ENCODE data around the gene GRID1.

GRCh38 chr10:86376403-86376802 lies 9.8 kb upstream of the GRID1 start:
- no peak for TF ChIP-seq EZH2 (IDR thresholded peaks at IDR 0.05; ENCODE audit: borderline replicate concordance, control insufficient read depth, low read depth, low read length)
- no peak for TF ChIP-seq CTCF (IDR thresholded peaks at IDR 0.05 in 2 of 3, conservative IDR thresholded peaks at IDR 0.05 in 1 of 3; ENCODE audit: control insufficient read depth in 2 of 3, extremely low read depth in 1 of 3, insufficient read depth in 1 of 3, low read depth in 3 of 3, low read length in 3 of 3)
- TF ChIP-seq CBX3 (IDR thresholded peaks at IDR 0.05; ENCODE audit: borderline replicate concordance, low read depth), result no peak
- TF ChIP-seq PAX5 (IDR thresholded peaks at IDR 0.05; ENCODE audit: borderline replicate concordance, low read depth, low read length), result no peak
- no peak for TF ChIP-seq MTA3 (IDR thresholded peaks at IDR 0.05; ENCODE audit: borderline replicate concordance, low read length)
